Putamen (tissue), 1 donor: ENCODE data around the gene LRP8.

ENCODE experiments used
- DNase-seq: peaks from one replicate; pipeline ENCODE4 v3.0.0-alpha.2; 2016; ENCODE audit warnings: low spot score

The LRP8 gene

DNA sequence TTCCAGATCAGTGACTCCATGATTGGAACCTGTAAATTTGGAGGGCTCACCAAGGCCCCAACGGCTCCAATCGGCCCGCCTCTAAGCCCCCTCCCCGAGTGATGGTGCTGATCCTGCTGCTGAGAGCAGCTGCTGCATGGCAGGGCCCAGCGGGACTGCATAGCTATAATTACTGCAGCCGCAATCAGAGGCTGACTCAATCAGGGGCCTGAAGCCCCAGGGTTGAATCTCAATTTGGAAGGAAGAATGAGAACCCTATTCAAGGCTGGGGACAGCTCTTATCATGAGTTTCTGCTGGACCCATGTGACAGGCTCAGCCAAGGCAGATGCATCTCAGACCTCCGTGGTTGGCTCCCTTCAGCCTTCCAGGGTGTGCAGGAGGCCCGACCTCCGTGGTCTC, 46.7 kb downstream of the LRP8 start:
- DNase-seq: no peak

DNA sequence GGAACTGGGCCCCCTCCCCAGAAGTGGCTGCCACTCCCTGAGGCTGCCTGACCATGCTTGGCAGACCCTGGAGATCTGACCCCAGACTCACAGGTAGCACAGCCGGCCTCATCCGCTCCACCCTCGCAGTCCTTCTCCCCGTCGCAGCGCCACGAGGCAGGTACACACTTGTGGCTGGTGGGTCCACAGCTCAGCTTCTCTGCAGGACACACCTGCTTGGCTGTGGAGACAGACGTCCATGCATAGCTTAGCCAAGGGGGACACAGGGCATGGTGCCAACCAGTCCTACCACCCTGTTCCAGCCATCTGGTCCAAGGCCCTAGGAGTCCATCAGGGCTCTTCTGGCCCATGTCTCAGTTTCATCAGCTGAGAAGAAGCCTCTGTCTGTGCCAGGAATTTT, 47.4 kb downstream of the LRP8 start:
- DNase-seq: no peak

GRCh38 chr1:53279296-53280200, 48.3 kb downstream of the LRP8 start:
- no peak for DNase-seq

- no peak for DNase-seq
These were observed 49.6 kb downstream of the LRP8 start for GRCh38 chr1:53278298-53278725.

- DNase-seq: no peak
These were observed 50.5 kb downstream of the LRP8 start for GRCh38 chr1:53277326-53277725.

DNA sequence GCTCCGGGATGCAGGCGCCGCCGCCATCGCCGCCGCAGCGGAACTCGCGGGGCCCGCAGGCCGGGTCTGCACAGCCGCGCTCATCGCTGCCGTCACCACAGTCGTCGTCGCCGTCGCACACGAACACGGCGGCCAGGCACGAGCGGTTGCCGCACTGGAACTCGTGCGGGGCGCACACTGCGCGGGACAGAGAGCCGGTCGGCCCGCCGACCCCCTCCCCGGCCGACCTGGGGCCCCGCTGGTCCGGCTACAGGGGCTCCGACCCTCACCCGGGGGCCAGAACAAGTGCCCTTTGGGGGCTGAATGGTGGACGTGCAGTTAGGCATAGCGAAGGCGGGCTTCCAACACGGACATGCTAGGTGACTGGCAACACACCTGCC, 51.0 kb downstream of the LRP8 start:
- DNase-seq: no peak

- DNase-seq: no peak
These were observed 51.5 kb downstream of the LRP8 start for GRCh38 chr1:53276153-53276901.

GRCh38 chr1:53275566-53275965, 52.3 kb downstream of the LRP8 start:
- DNase-seq: no peak

DNA sequence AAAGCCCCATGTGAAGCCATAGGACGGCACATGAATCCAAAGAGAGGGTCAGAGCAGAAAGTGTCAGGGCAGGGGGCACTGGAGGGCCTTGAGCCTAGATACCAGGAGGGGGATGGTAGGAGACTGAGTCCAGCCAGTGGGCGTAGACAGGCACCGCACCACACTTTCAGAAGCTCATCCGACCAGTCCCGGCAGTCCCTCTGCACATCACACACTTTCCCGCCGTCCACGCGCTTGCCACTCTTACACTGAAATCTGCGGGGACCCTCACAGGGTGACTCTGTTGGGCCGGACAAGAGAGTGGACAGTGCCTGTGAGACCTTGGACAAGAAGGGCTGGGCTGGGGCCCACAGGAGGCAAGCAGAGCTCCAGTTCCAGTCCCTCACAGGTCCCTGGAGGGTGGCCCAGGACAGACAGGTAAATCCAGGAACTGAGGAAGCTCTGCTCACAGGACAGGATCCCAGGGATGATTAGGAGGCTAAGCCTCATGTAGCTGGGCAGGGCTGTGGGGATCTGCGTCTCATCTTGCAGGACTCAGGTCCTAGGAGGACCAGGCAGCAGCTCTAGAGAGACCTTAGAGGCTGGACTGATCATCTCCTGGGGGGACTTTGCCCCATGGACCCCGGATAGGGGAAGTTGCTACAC, 53.2 kb downstream of the LRP8 start:
- DNase-seq: no peak

DNA sequence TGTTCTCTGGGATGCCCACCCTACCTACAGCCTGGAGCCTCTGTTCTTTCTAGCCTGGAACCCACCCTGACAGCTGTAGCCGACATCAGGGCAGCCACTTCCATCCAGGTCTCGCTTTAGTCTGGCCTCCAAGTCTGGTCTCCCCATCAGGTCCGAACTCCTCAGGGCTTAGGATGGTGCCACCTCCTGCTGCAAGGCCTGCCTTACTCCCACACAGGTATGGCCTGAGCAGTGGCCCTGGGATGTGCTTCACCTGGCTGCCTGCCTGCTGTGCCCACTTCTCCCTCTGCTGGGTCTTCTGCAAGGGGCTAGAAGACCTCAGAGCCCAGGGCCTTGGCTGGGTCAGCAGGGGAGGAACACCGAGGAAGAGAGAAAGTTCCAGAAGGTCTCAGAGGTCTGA, 53.8 kb downstream of the LRP8 start:
- no peak for DNase-seq

DNA sequence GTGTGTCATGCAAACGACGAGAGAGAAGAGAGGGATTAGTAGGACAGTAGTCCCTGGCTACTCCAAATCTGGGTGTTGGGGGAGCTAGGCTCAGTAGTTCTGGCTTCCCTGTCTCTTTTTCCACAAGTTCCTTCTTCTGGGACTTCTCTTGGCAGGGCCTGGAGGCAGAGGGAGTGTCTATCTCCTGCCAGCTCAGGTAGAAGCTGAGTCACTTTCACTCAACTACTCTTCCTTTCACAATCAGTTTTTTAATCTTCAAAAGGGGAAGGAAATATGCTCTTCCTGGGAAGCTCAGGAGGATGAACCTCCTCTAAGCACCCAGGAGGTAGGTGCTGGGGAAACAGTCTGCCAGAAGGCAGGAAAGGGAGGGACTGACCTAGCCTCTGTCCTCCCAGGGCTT, 54.3 kb downstream of the LRP8 start:
- no peak for DNase-seq

DNA sequence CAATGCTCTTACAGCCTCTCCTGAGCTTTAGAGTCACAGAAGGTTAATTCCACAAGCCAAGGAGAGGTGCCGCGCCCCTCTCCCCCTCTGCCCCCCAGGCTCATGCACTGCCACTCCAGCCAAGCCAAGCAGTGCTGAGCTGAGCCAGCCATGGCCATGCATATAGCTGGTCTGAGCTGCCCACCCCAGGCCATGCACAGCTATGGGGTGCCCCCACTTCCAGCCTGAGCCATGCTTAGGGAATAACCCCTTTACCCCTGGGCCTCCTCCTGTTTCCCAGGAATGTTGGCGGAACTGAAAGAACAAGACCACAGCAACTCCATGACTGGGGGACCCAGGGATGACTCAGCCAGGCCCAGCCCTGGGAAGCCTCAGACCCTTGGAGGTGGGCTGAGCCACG, 55.5 kb downstream of the LRP8 start:
- DNase-seq: no peak

GRCh38 chr1:53271446-53272090, 56.3 kb downstream of the LRP8 start:
- DNase-seq: no peak

DNA sequence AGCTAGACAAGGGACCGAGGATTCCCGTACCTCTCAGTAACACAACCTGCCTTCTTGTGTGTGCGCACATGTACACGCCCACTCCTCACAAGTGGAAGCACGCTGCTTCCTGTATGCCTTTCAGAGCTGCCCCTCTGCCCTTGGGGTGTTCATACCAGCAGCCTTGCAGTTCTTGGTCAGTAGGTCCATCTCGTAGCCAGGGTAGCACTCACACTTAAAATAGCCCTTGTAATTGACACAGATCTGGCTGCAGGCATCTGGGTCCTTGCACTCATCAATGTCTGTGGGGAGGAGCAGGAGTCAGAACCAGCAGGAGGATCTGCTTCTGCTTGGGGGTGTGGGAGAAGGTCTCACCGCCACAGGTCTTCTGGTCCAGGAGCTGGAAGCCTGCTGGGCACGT, 57.0 kb downstream of the LRP8 start:
- DNase-seq: no peak

DNA sequence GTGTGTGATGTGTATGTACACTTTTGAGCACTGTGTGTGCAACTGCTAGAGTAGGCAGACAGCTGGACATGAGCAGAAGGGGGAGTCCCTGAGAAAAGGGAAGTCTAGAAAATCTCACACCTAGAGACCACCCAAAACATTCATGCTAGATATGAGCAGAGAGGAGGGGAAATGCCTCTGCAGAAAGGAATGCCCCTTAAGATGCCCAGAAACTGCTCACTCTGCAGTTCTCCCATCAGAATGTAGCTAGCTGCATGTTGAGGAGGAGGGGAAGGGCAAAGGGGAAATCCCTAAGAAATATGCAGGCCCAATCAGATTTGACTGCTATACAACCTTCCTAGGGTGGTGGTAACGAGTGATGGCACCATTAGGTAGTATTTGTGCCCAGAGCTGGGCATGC, 57.8 kb downstream of the LRP8 start:
- DNase-seq: no peak

GRCh38 chr1:53267761-53268160, 60.1 kb downstream of the LRP8 start:
- no peak for DNase-seq

- no peak for DNase-seq
These were observed 61.8 kb downstream of the LRP8 start for GRCh38 chr1:53266038-53266437.

DNA sequence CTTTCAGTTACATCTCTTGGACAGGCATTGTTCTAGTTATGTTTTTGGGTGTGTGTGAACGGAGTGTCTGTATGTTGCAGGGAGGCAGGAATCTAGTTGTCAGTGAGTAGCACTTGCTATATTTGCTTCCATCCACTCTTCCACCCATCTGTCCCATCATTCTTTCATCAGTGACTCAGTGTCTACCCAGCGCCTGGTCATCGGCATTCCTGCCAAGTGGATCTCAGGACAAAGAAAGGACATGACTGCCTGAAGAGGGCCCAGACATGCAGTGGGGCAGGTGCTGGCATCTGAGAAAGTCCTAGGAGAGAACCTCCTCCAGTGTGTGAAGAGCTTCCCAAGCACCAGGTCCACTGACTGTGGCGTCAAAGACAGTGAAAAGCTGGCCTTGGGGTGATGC, 62.3 kb downstream of the LRP8 start:
- DNase-seq: no peak

DNA sequence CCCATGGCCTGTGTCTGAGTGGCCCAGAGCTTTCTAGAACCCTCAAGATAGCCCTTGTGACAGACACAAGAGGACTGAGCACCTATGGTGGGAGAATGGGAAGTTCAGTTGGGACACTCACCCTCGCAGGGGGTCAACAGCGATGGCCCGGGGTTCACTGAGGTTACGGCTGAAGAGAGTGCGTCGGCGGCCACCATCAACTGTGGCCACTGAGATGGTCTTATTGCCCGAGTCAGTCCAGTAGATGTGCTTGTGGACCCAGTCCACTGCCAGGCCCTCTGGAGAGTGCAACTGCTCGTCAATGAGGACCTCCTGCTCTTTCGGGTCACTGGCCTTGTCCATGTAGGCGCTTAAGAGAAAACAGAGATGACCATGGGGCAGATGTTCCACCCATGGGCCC, 63.8 kb downstream of the LRP8 start:
- no peak for DNase-seq

GRCh38 chr1:53262000-53262399, 65.9 kb downstream of the LRP8 start:
- DNase-seq: no peak

GRCh38 chr1:53260631-53261247, 67.1 kb downstream of the LRP8 start:
- DNase-seq: no peak

GRCh38 chr1:53259932-53260331, 67.9 kb downstream of the LRP8 start:
- DNase-seq: no peak
